Osteocyte (in vitro differentiated cells): Measurements from ENCODE around the gene UBR1. TPM values are rescaled to one million over a fixed set of nuclear protein-coding genes. Genes with fewer than 3 reads are reported as not detected.

Experiments
- DNase-seq: peaks from one replicate; pipeline ENCODE4 v3.0.0; 2021; ENCODE audit warnings: mixed read lengths; ENCODE audit not compliant: unreplicated experiment; ENCODE audit errors: extremely low spot score
- H3K27ac Mint-ChIP-seq: one replicate; pipeline ENCODE4 v1.8.0; 2021; ENCODE audit warnings: mild to moderate bottlenecking, mixed read lengths; ENCODE audit not compliant: unreplicated experiment
- H3K27me3 Mint-ChIP-seq: one replicate; pipeline ENCODE4 v1.8.0; 2021; ENCODE audit warnings: mixed read lengths; ENCODE audit not compliant: unreplicated experiment
- H3K36me3 Mint-ChIP-seq: one replicate; pipeline ENCODE4 v1.8.0; 2021; ENCODE audit warnings: mixed read lengths; ENCODE audit not compliant: unreplicated experiment
- H3K4me1 Mint-ChIP-seq: one replicate; pipeline ENCODE4 v1.8.0; 2021; ENCODE audit warnings: mixed read lengths; ENCODE audit not compliant: unreplicated experiment
- H3K4me3 Mint-ChIP-seq: one replicate; pipeline ENCODE4 v1.8.0; 2021; ENCODE audit warnings: mild to moderate bottlenecking, moderate library complexity, mixed read lengths; ENCODE audit not compliant: unreplicated experiment
- H3K9me3 Mint-ChIP-seq: one replicate; pipeline ENCODE4 v1.8.0; 2021; ENCODE audit warnings: mixed read lengths; ENCODE audit not compliant: unreplicated experiment
- long read RNA-seq: library from polyadenylated mRNA; unstranded; transcript quantifications from one replicate; pipeline ENCODE4 v2.0.0, GENCODE V29; 2021
- total RNA-seq: library from RNA; stranded (reverse); gene quantifications from 2 replicates; pipeline ENCODE4 v1.2.1, GENCODE V29; 2021
- TF ChIP-seq, protein P1 (sequence below): fragments of 200-600 bp; sonication (generic); IDR thresholded peaks from 2 replicates; pipeline ENCODE4 v1.5.0; 2021; ENCODE audit warnings: antibody characterized with exemption, mild to moderate bottlenecking, moderate library complexity

UBR1 gene
- 31.4 and 34.1 TPM in 2 replicates for total RNA-seq
- long read RNA-seq, transcript UBR1-202 (29 exons, 3,332 nt): major isoform, 9 of 140 reads
- long read RNA-seq, partial matches to known transcripts: 105 of 140 reads
- long read RNA-seq, other reads (novel, unspliced or antisense): 26 of 140 reads

DNA sequence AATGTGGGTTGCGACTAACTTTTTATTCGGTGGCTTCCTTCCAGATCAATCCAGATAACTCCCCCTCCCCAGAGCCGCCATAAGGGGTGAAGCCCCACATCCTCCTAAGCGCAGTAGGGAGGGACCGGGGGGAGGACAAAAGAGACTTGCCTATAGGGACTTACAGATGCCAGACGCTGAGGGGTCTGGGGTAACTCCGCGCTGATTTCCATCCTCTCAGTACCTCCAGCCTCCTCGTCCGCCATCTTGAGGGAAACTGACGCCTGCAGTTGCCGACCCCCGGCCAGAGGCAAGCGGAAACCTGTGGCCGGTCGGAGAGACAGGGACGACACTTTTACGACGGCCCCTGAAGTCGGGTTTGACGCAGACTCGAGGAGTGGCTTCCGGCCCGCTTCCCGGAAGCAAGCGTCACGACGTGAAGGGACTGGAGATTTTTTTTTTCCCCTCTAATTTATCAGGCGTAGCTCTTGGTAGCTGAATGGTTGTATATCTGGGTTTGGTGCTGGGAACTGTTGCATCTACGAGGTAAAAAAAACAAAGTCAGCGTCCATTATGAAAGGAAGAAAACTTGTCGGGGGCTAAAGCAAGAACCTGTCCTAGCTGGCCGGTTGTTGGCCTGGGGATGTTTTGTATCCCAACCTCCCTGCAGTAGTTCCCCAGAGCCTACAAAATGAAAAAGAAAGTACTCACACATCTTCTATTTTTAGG is at the start of gene UBR1:
Gene UBR1, minus strand, starts transcription at position 261 of the 708 bp plus-strand sequence. Its CDS starts 16 bp downstream, at position 245.
- peaks cover 25% of the 10 kb centered on the region for H3K4me1 Mint-ChIP-seq
- H3K9me3 Mint-ChIP-seq: no peaks in the 10 kb centered on the region
- H3K27me3 Mint-ChIP-seq: no peaks in the 10 kb centered on the region
- peaks cover 12% of the 10 kb centered on the region for H3K36me3 Mint-ChIP-seq
- H3K27ac Mint-ChIP-seq: peak within 1 kb of the TSS; percentile 98
- TF ChIP-seq, protein P1, sequence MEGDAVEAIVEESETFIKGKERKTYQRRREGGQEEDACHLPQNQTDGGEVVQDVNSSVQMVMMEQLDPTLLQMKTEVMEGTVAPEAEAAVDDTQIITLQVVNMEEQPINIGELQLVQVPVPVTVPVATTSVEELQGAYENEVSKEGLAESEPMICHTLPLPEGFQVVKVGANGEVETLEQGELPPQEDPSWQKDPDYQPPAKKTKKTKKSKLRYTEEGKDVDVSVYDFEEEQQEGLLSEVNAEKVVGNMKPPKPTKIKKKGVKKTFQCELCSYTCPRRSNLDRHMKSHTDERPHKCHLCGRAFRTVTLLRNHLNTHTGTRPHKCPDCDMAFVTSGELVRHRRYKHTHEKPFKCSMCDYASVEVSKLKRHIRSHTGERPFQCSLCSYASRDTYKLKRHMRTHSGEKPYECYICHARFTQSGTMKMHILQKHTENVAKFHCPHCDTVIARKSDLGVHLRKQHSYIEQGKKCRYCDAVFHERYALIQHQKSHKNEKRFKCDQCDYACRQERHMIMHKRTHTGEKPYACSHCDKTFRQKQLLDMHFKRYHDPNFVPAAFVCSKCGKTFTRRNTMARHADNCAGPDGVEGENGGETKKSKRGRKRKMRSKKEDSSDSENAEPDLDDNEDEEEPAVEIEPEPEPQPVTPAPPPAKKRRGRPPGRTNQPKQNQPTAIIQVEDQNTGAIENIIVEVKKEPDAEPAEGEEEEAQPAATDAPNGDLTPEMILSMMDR: no peak
- peak; percentile 95 for DNase-seq
- H3K4me3 Mint-ChIP-seq: peak within 1 kb of the TSS; percentile 91

DNA sequence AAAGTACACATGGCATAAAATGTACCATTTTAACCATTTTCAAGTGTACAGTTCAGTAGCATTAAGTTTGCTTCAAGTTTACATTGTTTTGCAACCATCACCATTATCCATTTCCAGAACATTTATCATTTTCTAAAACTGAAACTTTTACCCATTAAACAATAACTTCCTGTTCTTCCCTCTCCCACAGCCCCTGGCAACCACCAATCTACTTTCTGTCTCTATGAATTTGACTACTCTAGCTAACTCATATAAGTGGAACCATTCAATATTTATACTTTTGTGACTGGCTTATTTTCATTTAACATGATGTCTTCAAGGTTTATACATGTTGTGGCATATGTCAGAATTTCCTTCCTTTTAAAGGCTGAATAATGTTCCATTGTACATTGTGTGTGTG is 47.4 kb upstream of the UBR1 start:
- H3K9me3 Mint-ChIP-seq: no peaks in the 10 kb centered on the region
- H3K27me3 Mint-ChIP-seq: no peaks in the 10 kb centered on the region
- H3K27ac Mint-ChIP-seq: peak overlapping the region; percentile 5
- H3K36me3 Mint-ChIP-seq: peaks cover 41% of the 10 kb centered on the region
- DNase-seq: no peak
- TF ChIP-seq, protein P1: no peak
- H3K4me3 Mint-ChIP-seq: no peak overlapping the region
- H3K4me1 Mint-ChIP-seq: peaks cover 7% of the 10 kb centered on the region

DNA sequence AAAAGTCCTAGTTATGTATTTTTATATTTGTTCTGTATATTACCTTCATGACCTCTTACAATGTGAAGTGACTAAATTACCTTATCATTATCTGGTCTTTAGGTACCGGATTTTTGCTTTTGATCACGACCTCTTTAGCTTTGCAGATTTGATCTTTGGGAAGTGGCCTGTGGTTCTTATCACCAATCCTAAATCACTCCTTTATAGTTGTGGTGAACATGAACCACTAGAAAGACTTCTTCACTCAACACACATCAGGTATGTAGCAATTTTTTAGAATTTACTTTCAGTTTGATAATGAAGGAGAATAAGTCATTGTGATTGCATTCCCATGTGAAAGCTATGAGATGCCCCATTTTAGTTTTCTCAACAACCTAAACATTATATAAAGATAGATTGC is 45.9 kb upstream of the UBR1 start:
- Mint-ChIP-seq H3K9me3 (no peaks in the 10 kb centered on the region), H3K36me3 (peaks cover 38% of the 10 kb centered on the region), H3K27me3 (no peaks in the 10 kb centered on the region), H3K4me1 (peaks cover 7% of the 10 kb centered on the region), H3K27ac (no peak overlapping the region), H3K4me3 (no peak overlapping the region)
- no peak for DNase-seq
- TF ChIP-seq, protein P1: no peak

DNA sequence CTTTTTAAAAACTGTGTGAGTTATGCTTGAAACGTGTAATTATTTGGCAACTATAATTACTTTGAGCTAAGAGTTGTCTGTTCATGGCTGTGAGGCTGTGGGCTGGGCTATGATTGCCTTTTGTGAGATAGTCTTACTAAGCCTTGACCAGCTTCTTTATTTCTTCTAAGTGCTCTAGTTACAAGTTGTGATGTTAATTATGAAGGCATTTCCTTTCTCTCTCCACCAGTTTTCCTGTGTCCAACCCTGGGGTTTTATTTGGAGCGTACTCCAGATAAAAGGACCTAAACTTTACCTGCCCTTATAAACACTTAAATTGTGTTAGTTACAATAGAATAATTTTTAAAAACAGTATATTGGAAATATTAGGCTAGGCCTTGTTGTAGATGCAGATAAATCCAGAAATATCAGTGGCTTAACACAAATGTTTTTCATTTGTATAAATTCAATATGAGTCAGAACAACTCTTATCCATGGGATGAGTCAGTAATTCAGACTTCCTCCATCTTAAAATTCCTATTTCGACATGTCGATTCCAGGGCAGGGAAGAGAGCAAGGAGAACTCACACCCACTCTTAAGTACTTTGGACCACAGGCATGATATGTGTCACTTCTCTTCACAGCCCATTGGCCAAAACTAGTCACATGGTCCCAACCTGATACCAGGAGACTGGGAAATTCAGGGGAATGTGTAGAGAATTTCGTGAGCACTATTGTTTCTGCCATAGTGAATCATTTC is 44.5 kb upstream of the UBR1 start:
- Mint-ChIP-seq H3K4me3 (no peak overlapping the region), H3K27me3 (no peaks in the 10 kb centered on the region), H3K27ac (peak overlapping the region; percentile 59), H3K9me3 (no peaks in the 10 kb centered on the region), H3K4me1 (peaks cover 7% of the 10 kb centered on the region), H3K36me3 (peaks cover 40% of the 10 kb centered on the region)
- TF ChIP-seq, protein P1: no peak
- no peak for DNase-seq

DNA sequence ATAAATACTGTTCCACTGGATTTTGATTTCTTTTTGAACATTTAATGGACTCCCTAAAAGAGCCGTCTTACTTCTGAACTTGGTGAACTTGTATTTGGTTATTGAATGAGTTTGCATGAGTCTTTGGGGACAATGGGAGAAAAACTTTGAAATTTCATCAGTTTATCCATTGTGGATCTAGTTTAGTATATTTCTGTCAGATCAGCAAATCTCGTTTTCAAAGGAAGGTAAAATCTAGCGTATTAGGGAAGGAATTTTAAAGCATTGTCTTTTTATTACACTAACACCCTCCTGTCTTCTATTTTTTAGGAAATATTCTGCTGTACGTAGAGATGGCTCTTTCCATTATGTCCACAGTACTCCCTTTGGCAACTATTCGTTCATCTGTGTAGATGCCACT is 40.3 kb upstream of the UBR1 start:
- no peak overlapping the region for H3K4me3 Mint-ChIP-seq
- H3K36me3 Mint-ChIP-seq: peaks cover 26% of the 10 kb centered on the region
- H3K4me1 Mint-ChIP-seq: peaks cover 7% of the 10 kb centered on the region
- H3K27me3 Mint-ChIP-seq: no peaks in the 10 kb centered on the region
- TF ChIP-seq, protein P1: no peak
- no peak overlapping the region for H3K27ac Mint-ChIP-seq
- no peaks in the 10 kb centered on the region for H3K9me3 Mint-ChIP-seq
- DNase-seq: no peak
